SIG-M5 (cell line): Measurements from ENCODE around the gene PRELID2.

Experiments
- DNase-seq: peaks from one replicate; lab custom pipeline; 2025; lab: John Stamatoyannopoulos, UW

PRELID2 gene

DNA sequence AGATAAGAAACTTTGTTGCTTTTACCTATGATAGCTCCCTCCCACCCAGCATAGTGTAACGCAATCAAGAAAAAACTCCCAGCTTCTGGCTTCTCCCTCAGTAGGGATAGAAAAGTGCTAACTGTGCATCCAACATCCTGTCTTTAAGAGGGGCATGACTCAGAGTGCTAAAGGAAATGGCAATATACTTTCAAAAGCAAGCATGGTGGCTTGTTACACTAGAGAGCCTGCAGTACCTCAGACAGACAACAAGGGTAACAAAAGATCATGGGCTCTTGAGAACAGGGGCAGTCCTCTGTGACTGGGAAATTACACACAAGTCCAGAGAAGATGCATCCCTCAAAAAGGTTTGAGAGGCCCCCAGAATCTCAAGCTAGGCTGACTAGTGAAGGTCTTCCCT lies 37.8 kb downstream of the PRELID2 start:
- no peak for DNase-seq

DNA sequence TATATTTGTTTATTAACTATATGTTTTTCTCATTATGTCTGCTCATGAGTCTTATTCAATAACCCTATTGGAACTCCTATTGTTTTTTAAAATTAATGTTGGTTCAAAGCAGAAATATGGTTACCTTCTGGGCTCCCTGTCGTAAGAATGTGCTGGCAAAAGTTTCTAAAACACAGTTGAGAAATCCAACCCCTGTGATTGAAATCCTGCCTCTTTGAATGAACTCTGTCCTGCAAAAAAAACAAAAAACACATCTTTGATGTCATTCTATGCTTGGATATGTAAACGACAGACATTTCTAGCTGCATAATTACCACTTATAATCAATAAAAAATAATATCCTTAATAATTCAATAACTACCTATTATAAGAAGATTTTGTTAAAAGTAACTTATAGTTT lies 38.8 kb downstream of the PRELID2 start:
- no peak for DNase-seq

DNA sequence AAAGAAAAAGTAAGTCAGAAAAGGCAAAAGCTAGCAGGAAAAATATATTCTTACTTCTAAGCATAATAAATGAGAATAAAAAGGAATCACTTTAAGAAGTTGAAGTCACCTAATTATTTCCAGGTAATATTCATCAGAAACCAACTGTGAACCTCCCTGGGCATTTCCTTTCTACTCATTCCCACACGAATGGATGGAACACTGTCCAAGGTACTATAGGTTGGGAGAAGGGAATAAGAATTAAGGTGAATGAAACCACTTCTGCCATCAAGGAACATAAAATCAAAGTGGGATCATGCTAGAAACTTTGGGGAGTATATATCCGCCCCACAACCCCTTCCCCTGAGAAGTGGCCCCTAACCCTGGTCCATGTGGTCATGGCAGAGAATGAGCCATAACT lies 41.6 kb downstream of the PRELID2 start:
- no peak for DNase-seq

DNA sequence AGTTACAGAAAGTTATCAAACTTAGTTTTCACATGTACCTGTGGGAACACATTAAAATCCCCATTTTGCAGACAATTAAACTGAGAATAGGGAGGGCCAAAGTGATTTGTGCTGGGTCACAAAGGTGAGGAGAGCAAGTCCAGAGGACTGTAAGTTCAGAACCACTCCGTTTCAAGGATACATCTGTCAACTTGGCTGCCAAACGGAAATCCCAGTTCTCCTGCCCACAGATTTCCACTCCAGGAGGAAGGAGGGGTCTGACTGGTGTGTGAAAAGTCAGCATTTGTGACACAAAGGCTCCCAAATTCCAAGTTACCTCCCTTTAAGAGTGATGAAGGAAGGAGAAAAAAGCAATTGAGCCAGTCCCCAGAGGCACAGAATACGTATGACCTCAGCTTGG lies 42.3 kb downstream of the PRELID2 start:
- no peak for DNase-seq

DNA sequence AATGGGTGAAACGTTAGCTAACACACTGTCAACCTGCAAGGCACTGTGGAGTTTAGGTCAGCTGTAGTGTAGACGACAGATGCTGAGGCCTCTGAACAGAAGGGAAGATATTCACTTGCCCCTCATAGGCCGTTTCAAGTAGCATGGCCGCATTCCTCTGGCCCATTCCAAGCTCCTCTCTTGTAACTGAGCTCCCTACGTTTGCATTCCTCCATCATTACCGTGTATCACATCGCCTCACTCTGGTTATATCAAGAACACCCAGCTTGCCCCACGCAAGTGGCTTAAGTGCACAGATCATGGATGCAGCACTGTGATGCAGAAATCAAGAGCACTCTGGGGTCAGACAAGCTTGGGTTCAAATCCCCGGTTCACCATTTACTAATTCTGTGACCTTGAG lies 43.3 kb downstream of the PRELID2 start:
- DNase-seq: no peak

DNA sequence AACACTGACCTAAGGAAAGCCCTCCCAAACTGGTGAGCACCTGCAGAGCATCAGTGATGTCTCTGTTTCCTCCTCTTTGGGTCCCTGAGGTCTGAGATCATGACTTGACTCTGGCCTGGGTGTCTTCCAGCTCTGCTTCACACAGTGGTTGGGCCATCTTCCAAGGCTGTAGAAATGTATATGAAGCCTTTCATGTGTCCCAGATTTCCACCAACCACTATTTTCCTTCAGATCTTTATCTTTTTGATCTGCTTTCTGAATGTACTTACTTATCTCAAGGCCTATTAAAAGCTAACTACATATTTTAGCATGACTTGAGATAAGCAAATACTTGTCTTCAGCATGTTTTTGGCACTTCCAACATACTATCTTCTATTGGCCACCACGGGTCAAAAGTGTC lies 47.1 kb downstream of the PRELID2 start:
- no peak for DNase-seq

DNA sequence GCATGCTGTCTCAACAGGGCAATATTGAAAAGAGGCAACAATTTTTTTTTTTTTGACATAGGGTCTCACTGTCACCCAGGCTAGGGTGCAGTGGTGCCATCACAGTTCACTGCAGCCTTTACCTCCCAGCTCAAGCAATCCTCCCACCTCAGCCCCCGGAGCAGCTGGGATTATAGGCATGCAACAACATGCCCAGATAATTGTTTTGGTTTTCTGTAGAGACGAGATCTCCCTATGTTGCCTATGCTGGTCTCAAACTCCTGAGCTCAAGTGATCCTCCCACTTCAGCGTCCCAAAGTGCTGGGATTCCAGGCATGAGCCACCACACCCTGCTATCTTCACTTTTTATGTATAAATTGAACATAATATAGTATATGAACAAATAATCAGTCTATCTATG lies 47.6 kb downstream of the PRELID2 start:
- DNase-seq: no peak

DNA sequence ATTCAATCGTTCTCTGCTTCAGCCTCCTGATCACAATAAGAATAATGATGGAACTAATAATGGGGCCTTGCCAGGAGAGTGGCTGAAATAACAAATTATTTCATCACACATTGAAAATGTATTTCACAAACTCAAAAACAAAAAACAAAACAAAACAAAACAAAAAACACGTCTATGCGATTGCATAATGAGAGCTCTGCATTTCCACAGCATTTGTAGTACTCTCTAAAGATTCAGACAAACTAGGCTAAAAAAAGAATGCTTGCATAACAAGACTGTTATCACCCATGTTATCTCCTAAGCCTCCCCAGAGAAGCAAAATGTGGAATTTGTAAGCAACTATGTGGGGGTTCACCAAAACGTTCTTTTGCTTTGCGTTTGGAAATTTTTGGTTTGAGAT lies 48.1 kb downstream of the PRELID2 start:
- peak; percentile 36 for DNase-seq

DNA sequence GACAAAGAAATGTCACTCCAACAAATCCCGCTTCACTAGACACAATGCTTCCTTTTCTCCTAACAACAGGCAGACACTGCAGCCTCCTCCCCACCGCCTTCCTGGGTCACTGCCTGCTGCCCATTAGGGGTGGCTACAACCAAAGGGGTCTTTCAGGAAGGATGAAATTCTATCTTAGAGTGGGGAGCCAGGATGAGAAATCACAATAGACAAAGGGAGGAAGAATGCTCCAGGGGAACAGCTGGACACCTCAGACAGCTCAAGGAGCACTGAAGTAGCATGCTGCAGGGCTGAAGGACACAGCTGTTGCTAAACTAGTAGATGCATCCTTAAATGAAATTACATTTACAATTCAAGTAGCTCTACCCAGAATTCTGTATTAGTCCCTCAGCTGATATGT lies 54.2 kb downstream of the PRELID2 start:
- DNase-seq: no peak

DNA sequence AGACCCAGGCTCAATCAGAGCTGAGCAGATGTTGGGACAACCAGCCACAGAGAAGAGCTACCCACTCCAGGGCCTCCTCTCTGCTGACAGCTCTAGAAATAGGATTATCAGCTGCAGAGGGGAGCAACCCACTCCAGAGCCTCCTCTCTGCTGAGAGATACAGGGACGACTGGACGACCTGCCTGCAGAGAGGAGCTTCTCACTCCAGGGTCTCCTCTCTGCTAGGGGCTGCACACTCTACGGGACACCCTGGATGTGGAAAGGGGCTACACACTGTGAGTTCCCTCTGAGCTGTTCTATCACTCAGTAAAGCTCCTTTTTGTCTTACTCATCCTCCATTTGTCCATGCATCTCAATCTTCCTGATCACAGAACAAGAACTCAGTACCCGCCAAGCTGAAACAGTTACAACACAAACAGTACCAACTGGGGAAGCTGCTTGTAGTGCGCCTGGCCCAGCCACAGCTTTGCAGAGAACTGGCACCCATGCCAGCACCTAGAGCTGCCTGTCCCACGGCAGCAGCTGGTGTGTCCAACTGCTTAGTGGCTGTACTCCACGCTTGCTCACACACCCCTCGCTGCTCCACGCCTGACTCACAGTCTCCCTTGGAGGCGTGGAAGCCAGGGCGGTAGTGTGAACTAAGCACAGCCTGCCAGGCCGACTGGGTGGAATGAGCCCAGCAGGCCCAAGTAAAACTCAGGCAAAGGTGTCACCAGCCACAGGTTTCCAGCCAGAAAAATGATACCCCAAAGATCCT lies 56.8 kb downstream of the PRELID2 start:
- no peak for DNase-seq

DNA sequence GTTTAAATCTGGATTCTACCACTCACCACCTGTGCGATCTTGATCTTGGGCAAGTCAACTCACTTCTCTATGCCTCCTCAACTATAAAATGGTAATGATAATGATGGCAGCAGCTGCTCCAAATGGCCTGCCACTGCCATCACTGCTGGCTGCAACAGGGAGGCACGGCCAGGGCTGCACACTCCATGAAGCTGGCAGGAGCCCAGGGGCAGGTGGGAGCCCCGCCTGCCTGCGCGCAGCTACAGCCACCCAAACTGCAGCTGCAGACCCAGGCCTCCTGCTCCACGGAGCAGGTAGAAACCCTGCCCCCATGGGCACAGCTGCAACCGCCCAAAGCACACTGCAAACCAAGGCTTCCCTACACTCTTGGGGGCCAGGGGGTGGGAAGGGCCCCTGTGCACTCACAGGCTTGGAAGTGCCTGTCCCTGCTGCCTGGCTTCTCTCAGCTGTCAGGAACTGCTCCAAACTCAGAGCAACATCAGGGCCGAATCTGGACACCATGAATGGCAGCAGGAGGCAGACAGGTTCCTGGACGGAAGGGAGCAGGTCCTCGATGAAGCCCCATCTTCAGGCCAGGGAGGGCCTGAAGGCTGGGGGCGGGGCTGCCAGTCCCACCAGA lies 57.6 kb downstream of the PRELID2 start:
- DNase-seq: no peak

DNA sequence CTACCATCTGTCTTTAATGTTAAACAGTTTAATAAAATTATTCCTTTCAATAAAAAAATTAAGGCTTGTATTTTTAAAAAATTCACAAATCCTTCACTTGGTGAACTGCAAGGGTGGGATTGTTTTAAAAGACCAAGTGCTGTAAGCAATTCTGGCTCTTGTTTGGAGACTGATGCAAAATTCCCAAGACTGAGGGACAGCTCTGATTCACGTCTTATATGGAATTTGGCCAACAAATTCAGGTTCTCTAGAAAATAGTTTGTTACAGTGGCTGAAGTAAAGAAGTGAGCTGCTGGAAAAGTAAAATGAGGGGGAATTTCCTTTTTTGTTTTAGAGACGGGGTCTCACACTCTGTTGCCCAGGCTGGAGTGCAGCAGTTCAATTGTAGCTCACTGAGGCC lies 58.3 kb downstream of the PRELID2 start:
- no peak for DNase-seq

DNA sequence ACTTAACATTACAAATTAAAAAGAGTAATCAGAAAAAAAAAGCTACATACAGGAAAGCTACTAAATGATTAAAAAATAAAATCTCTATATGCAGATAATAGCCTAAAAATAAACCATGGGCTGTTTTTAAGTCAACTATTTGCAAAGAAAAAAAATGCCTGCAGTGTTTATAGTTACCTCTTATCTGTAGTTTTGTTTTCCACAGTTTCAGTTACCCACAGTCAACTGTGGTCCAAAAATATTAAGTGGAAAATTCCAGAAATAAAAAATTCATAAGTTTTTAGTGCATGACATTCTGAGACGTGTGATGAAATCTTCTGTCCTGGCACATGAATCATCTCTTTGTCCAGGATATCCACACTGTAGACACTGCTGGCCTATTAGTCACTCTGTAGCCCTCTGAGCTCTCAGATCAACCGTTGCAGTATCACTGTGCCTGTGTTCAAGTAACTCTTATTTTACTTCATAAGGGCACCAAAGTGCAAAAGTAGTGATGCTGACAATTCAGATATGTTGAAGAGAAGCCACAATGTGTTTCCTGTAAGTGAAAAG lies 59.2 kb downstream of the PRELID2 start:
- no peak for DNase-seq

DNA sequence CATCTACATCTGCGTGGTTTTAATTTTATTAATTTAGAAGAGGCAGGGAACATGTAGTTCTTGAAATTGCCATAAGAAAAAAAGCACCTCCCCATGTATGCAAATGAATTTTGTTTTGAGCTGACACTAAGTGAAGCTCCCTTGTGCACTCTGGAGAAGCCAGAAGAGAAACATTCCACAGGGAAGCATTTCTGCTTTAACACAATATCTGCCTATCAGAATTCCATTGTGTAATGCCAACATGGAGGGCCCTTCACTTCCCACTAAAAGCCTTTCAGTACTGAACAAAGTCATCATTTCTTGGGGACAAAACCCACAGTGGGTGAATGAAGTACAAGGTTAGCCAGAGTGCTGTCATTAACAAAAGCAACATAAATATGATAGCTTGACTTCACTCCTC lies 59.7 kb downstream of the PRELID2 start:
- DNase-seq: no peak

DNA sequence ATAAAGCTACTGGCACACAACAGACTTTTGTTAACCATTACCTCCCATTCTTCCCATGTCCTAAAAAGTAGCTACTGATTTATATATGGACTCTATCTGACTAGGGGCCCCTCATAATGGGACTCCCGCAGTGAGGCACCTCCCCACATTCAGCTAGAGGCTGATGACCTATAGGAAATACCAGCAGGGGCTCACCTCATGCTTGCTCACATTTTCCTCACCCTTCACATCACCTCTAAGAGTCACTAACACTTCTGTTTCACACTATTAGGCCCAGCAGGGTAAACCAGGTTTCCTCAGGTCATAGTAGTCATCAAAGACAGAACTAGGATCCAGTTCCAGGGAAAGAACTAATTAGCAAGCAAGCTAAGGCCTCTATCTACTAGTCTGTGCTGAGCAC lies 60.7 kb downstream of the PRELID2 start:
- DNase-seq: no peak

DNA sequence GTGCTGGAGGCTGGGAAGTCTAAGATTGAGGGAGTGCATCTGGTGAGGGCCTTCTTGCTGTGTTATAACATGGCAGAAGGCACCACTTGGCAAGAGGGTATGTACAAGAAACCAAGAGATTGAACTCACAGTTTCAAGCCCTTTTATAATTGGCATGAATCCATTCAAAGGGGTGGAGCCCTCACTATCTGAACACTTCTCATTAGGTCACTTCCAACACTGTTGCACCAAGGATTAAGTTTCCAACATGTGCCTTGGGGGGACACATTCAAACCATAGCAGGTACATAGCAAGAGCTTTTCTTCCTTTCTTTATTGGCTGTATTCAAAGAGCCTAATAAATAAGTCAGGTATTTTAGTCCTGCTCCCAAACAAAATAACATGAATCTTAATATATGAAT lies 62.7 kb downstream of the PRELID2 start:
- no peak for DNase-seq

DNA sequence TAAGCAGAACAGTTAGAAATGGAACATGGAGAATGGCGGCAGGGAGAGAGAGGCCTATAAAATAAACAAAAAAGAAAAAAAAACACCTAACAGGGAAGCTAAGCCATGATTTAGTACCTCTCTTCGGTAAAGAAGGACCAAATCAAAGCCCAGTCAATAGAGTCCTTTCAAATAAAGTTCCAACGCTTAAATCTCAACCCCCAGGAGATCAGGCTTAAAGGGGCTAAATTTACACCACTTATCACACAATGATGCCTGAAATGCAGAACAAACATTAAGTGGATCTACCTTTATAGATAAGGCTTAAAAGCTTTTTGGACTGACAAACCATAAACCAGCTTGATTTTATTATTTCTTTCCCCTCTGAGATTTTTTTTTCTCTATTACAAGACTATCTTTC lies 66.3 kb downstream of the PRELID2 start:
- DNase-seq: no peak

DNA sequence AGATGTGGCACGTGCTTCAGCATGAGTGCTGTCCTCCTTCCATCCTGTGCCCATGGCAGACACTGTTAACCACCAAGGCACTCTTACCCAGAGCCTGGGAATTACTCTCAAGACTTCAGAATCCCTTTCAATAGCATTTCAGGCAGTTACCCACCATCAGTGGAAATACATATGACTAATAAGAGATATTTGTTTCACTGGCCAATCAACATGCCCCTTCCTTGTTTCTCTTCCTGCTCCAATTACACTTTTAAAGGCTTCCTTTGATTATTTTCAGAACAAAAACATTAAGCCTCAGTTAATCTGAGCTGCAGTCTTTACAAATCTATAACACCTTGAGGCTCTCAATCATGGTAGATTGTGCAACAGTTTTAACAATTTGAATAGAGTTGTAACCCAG lies 70.8 kb downstream of the PRELID2 start:
- no peak for DNase-seq

DNA sequence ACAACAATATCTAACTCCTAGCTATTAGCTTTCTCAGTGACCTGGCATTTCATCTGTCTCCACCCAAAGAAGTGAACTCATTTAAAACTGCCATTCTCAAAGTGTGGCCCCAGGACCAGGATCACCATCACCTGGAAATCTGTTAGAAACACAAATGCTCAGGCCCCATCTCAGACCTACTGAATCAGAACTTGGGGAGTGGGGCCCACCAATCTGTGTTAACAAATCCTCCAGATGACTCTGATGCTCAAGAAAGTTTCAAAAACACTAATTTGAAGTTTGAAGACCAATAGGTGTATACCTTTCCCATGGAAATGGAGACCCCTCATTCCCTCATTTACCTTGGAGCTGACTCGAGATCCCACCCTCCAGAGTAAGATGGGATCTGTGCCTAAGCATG lies 72.3 kb downstream of the PRELID2 start:
- DNase-seq: no peak

DNA sequence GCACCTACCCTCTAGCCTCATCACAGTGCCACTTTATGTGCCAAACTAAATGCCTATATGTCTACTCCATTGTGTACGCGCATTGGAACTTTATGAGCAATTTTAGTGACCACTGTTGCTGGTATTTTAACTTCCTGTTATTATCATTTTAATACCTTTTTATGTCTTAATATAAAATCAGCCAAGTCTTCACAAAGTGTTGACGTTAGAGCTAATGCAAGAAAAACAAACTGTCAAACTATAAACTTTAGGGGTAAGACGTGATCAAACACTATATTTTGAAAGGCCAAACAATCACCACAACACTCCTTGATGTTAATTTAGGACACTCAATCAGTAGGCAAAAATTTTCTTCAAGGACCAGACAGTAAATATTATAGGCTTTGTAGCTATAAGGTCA lies 73.9 kb downstream of the PRELID2 start:
- DNase-seq: no peak

DNA sequence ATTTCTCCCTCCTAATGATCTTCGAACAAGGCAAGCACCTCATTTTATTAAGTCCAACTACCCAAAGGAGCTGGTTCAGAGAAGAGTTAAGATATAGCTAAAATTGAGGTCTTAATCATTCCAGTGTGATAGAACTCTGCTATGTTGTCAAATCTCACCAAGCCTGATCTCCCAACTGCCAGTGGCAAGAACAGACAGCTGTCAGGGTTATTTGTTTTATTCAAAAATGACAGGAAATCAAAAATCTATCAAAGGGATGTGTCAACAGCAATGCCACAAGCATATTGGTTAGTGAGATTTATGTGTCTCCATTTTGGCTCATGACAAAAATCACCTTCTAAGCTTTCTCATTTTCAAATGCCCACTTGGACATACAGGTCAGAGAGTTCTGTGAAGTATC lies 74.5 kb downstream of the PRELID2 start:
- DNase-seq: no peak

DNA sequence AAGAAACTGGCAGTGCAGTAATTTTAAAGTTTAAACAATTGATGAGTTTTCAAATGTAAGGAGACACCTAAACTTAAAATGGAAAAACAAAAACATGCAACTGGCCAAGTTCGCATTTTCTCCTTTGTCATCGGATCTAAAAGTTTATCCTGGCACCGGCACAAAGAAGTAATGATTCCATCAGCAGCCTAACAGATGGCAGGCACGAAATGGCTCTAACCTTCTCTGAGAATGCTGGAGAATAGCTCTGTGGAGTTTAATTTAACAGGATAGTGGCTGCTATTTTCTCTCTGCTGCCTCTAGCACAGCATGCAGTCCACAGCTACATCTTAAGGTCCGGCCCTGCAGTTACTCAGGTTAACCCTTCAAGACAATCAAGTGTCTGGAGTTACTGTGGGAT lies 82.2 kb downstream of the PRELID2 start:
- DNase-seq: no peak

DNA sequence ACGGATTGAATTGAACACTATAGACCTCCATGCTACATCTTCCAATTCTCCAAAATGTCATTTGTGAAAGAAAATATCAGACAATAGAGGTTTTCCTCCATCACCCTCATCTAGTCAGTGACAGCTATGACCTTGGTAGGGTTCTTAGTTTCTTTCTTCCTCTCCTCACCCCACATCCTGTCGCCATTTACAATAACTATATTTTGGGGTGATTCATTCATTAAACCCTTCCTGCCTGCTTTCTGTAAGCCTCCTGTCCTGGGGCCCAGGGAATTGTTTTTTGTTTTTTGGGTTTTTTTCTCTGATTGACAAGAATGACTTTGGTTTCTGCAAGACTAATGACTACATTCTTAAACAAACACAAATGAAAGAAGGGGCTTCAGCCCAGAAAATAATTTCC lies 82.6 kb downstream of the PRELID2 start:
- DNase-seq: no peak

DNA sequence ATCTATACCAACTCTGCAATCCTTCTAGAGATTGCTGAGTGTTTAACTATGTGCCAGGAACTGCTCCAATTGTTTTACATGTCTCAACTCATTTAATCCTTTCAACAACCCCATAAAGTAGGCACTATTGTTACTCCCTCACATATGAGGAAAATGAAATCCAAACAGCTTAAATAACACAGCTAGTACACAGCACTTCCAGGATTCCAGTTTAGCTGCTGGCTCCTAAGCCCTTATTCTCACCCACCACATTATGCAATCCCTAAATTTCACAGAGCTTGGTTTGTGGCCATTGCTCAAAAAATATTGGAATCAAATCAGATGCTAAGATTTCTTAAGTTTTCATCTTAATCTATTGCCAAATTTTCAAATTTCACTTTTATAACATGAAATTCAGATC lies 84.9 kb downstream of the PRELID2 start:
- no peak for DNase-seq
